H4 (cell line): Measurements from ENCODE around the gene SGK2. TPM values are rescaled to one million over a fixed set of nuclear protein-coding genes. Genes with fewer than 3 reads are reported as not detected.
"Not testable (repeated sequence)": the region's sequence is repeated elsewhere in the genome, so short reads cannot be mapped to it uniquely, and the experiment has no call there.

Source experiments
- DNase-seq: peaks from one replicate; pipeline ENCODE4 v3.0.0-alpha.2; 2015; ENCODE audit warnings: low spot score
- total RNA-seq: library from RNA; depleted of rRNA; stranded (reverse); fragments of >200 nt; shearing (Covaris generic); gene quantifications from 2 replicates; pipeline ENCODE4 v1.2.3, GENCODE V29; 2014; rRNA removed

Gene SGK2
- total RNA-seq, 1 experiment from 2014 or later: 0.23 TPM

DNA sequence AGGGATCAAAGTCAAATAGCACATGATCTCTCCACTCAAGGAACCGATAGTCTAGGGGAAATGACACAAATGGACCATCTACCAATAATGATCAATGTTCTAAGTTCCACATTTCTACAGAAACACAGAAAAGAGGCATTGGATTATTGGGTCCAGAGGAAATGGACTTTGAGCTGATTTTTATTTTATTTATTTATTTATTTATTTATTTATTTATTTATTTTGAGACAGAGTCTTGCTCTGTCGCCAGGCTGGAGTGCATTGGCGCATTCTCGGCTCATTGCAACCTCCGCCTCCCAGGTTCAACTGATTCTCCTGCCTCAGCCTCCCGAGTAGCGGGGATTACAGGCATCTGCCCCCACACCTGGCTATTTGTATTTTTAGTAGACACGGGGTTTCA lies 43.1 kb downstream of the SGK2 start:
- DNase-seq: not testable (repeated sequence)

DNA sequence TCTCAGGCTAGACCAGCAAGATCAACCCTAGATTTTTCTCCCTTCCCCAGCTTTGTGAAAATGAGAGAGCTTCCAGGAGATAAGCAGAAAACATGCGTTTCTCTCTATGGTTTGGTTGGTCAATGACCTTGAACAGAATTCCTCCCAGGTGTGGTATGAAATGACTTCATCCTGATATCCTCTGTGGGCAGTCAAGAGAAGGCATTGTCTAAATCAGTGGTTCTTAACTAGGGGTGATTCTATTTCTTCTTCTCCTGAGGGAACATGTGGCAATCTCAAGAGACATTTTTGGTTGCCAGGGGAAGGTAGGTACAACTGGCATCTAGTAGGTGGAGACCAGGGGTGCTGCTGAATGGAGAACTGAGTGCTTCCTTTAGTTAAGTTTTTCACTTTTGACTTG lies 44.3 kb downstream of the SGK2 start:
- DNase-seq: no peak

DNA sequence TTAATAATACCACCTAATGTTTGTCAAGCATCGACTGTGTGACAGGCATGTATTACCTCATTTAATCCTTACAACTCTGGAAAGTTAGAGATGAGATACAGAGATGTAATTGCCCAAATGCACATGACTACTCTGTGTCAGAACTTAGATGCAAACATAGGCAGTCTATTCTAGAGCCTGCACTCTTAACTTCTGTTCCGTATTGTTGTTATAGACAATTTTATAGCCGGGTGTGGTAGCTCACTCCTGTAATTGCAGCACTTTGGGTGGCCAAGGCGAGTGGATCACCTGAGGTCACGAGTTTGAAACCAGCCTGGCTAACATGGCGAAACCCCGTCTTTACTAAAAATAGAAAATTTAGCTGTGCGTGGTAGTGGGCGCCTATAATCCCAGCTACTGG lies 46.9 kb downstream of the SGK2 start:
- DNase-seq: no peak

DNA sequence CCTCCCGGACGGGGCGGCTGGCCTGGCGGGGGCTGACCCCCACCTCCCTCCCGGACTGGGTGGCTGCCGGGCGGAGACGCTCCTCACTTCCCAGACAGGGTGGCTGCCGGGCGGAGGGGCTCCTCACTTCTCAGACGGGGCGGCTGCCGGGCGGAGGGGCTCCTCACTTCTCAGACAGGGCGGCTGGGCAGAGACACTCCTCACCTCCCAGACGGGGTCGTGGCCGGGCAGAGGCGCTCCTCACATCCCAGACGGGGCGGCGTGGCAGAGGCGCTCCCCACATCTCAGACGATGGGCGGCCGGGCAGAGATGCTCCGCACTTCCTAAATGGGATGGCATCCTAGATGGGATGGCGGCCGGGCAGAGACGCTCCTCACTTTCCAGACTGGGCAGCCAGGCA lies 48.5 kb downstream of the SGK2 start:
- not testable (repeated sequence) for DNase-seq

DNA sequence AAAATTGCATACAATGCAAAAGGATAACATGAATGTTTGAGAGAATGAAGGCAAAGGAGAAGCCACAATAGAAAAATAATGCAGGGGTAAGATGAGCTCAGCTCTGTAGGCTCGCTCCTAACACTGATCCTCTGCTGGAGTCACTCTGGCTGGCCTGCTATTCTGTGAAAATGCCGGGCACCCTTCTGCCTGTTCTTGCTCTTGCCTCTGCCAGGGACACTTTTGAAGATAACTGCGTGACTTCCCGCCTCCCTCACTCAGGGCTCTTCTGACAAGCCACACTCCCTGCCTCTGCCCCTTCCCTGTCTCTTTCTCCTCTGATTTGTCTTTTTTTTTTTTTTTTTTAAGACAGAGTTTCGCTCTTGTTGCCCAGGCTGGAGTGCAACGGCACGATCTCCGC lies 72.8 kb downstream of the SGK2 start:
- DNase-seq: no peak

Other genes starting within 250 kb of the SGK2 start
- 37.8 and 41.9 TPM in 2 replicates for gene SRSF6, start 101.1 kb upstream of the SGK2 start, total RNA-seq
- 0.76 and 1.1 TPM in 2 replicates for gene L3MBTL1, start 51.3 kb upstream of the SGK2 start, total RNA-seq
- gene IFT52, start 31.9 kb downstream of the SGK2 start, total RNA-seq: 32.1 TPM in 2 replicates
- 21.3 and 40.8 TPM in 2 replicates for gene MYBL2, start 108.1 kb downstream of the SGK2 start, total RNA-seq
- gene GTSF1L, start 168.0 kb downstream of the SGK2 start, total RNA-seq: not detected in 2 replicates